Osteoblast (primary cell): ENCODE data around the gene LAD1. TPM values are rescaled to one million over a fixed set of nuclear protein-coding genes. Genes with fewer than 3 reads are reported as not detected.

Experiments used
- DNase-seq: peaks from one replicate; pipeline ENCODE4 v3.0.0; 2011; ENCODE audit warnings: low spot score, mixed read lengths; ENCODE audit not compliant: insufficient read length; ENCODE audit errors: missing footprints
- H2AFZ ChIP-seq: 2 replicates; pipeline ENCODE4 v1.6.0; 2011; ENCODE audit warnings: mild to moderate bottlenecking, low read length
- H3K27ac ChIP-seq: 2 replicates; pipeline ENCODE4 v1.5.1; 2011; ENCODE audit warnings: mild to moderate bottlenecking, low read depth, low read length, moderate library complexity
- H3K27me3 ChIP-seq: 2 replicates; pipeline ENCODE4 v1.6.0; 2012; ENCODE audit warnings: mild to moderate bottlenecking, control low read depth, inconsistent platforms, low read length, moderate library complexity; ENCODE audit not compliant: insufficient read depth
- H3K36me3 ChIP-seq: 2 replicates; pipeline ENCODE4 v1.5.1; 2011; ENCODE audit warnings: mild to moderate bottlenecking, low read length, control low read depth, moderate library complexity; ENCODE audit not compliant: insufficient read depth
- H3K4me1 ChIP-seq: 2 replicates; pipeline ENCODE4 v1.5.1; 2011; ENCODE audit warnings: mild to moderate bottlenecking, low read length, control low read depth, moderate library complexity; ENCODE audit not compliant: insufficient read depth
- H3K4me2 ChIP-seq: 2 replicates; pipeline ENCODE4 v1.6.0; 2011; ENCODE audit warnings: mild to moderate bottlenecking, low read length; ENCODE audit not compliant: insufficient read depth
- H3K4me3 ChIP-seq: fragments of 200-600 bp; sonication (generic); 3 replicates; pipeline ENCODE4 v1.5.1; 2012; ENCODE audit warnings: mild to moderate bottlenecking, low read length, inconsistent platforms; ENCODE audit not compliant: insufficient read depth
- H3K79me2 ChIP-seq: 2 replicates; pipeline ENCODE4 v1.6.0; 2012; ENCODE audit warnings: mild to moderate bottlenecking, low read length, control low read depth, inconsistent platforms; ENCODE audit not compliant: insufficient read depth
- H3K9me3 ChIP-seq: 2 replicates; pipeline ENCODE4 v1.5.1; 2011; ENCODE audit warnings: low read depth, low read length, control low read depth
- H4K20me1 ChIP-seq: 2 replicates; pipeline ENCODE4 v1.6.0; 2012; ENCODE audit warnings: mild to moderate bottlenecking, low read length, control low read depth; ENCODE audit not compliant: insufficient read depth
- total RNA-seq: library from RNA; depleted of rRNA; stranded (reverse); fragments of >200 nt; gene quantifications from 2 replicates; pipeline ENCODE4 v1.2.3, GENCODE V29; 2012
- TF ChIP-seq, protein P1 (sequence below): IDR thresholded peaks from 2 replicates; pipeline ENCODE4 v1.5.1; 2011; ENCODE audit warnings: mild to moderate bottlenecking, low read depth, low read length, moderate library complexity; ENCODE audit errors: extremely low read depth

The LAD1 gene
- total RNA-seq, 1 donor: not detected

GRCh38 chr1:201427963-201428362 is 28.8 kb upstream of the LAD1 start:
- no peaks in the 10 kb centered on the region for H3K79me2 ChIP-seq
- DNase-seq: peak; percentile 45
- no peaks in the 10 kb centered on the region for H3K9me3 ChIP-seq
- no peak overlapping the region for H2AFZ ChIP-seq
- H3K36me3 ChIP-seq: no peaks in the 10 kb centered on the region
- H3K27ac ChIP-seq: no peak overlapping the region
- TF ChIP-seq, protein P1, sequence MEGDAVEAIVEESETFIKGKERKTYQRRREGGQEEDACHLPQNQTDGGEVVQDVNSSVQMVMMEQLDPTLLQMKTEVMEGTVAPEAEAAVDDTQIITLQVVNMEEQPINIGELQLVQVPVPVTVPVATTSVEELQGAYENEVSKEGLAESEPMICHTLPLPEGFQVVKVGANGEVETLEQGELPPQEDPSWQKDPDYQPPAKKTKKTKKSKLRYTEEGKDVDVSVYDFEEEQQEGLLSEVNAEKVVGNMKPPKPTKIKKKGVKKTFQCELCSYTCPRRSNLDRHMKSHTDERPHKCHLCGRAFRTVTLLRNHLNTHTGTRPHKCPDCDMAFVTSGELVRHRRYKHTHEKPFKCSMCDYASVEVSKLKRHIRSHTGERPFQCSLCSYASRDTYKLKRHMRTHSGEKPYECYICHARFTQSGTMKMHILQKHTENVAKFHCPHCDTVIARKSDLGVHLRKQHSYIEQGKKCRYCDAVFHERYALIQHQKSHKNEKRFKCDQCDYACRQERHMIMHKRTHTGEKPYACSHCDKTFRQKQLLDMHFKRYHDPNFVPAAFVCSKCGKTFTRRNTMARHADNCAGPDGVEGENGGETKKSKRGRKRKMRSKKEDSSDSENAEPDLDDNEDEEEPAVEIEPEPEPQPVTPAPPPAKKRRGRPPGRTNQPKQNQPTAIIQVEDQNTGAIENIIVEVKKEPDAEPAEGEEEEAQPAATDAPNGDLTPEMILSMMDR: no peak
- H3K27me3 ChIP-seq: peaks cover 9% of the 10 kb centered on the region
- H3K4me1 ChIP-seq: no peaks in the 10 kb centered on the region
- H3K4me2 ChIP-seq: no peak overlapping the region
- H4K20me1 ChIP-seq: no peaks in the 10 kb centered on the region
- H3K4me3 ChIP-seq: no peak overlapping the region

DNA sequence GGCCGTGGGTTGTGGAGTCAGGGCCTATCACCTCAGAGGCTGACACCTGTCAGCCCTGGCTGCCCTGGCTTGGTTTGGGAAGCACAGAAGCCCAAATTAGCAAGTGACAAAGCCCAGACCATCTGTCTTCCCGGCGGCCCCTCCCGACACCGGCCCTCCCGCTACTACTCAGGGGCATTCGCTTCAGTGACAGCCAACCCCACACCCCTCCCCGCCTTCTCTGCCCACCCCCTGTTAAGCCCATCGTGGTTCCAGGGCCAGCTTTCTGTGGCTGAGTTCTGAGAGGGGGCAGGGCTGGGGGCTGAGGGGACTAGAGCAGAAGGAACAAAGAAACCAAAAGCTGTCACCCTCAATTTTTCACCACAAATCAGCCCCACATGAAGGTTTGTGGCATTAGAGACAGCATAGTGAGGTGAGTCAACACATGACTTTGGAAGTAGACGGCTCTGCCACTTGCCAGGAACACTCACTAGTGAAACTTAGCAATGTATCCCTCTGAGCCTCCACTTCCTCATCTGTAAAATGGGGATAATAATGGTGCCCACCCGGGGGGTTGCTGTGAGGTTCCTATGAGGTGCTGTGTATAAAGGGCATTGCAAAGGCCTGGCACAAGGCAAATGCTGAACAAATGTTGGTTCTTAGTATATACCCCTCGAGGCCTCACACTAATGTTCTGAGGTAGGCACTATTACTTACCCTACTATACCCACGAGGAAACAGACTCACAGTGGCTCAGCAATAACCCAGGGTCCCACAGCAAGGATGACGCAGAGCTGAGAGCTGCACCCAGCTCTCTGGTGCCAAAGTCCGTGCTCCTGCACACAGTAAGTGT is 27.6 kb upstream of the LAD1 start:
- H3K27ac ChIP-seq: no peak overlapping the region
- no peak for DNase-seq
- no peak overlapping the region for H3K4me2 ChIP-seq

GRCh38 chr1:201424146-201424545 is 25.0 kb upstream of the LAD1 start:
- Histone ChIP-seq H3K9me3 (no peaks in the 10 kb centered on the region), H3K4me1 (no peaks in the 10 kb centered on the region), H3K79me2 (no peaks in the 10 kb centered on the region), H3K27me3 (peaks cover 9% of the 10 kb centered on the region), H3K4me3 (no peak overlapping the region), H3K27ac (no peak overlapping the region), H3K4me2 (no peak overlapping the region), H4K20me1 (no peaks in the 10 kb centered on the region), H3K36me3 (no peaks in the 10 kb centered on the region), H2AFZ (no peak overlapping the region)
- TF ChIP-seq, protein P1: no peak
- peak; percentile 73 for DNase-seq

More for the DNA sequence above, 27.6 kb upstream of the LAD1 start:
- Histone ChIP-seq H3K36me3 (no peaks in the 10 kb centered on the region), H3K4me1 (no peaks in the 10 kb centered on the region), H3K27me3 (peaks cover 9% of the 10 kb centered on the region), H4K20me1 (no peaks in the 10 kb centered on the region), H3K4me3 (no peak overlapping the region), H2AFZ (no peak overlapping the region), H3K79me2 (no peaks in the 10 kb centered on the region), H3K9me3 (no peaks in the 10 kb centered on the region)
- TF ChIP-seq, protein P1: no peak

DNA sequence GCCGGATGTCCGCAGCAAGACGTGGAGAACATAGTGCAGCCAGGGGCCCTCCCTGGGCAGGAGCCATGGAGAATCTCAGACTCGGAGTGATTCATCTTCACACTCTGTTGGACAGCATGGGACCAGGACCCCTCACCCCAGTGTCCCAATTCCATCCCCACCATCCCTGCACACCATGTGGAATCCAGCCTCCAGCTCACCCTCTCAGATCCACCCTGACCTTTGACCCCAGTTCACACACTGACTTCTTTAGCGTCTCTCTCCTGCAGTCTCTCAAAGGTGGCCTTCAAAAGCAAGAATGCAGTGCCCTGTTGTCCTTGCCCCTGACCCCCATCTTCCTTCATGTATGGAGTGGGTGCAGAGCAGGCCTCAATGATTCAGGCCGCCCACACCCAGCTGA is 24.5 kb upstream of the LAD1 start:
- TF ChIP-seq, protein P1: no peak
- Histone ChIP-seq H3K9me3 (no peaks in the 10 kb centered on the region), H3K4me2 (no peak overlapping the region), H3K36me3 (no peaks in the 10 kb centered on the region), H3K79me2 (no peaks in the 10 kb centered on the region), H3K4me3 (no peak overlapping the region), H3K27ac (no peak overlapping the region), H3K27me3 (peaks cover 9% of the 10 kb centered on the region), H2AFZ (no peak overlapping the region), H4K20me1 (no peaks in the 10 kb centered on the region), H3K4me1 (no peaks in the 10 kb centered on the region)
- no peak for DNase-seq
